ENCODE measurements around the gene FETUB. TPM values are rescaled to one million over a fixed set of nuclear protein-coding genes. Genes with fewer than 3 reads are reported as not detected.
A peak's percentile ranks its signal among the peaks of the same experiment; 100 is the strongest.

FETUB gene
- polyA plus RNA-seq, 3 donors, result 0.16 to 0.84 (median 0.65) TPM

DNA sequence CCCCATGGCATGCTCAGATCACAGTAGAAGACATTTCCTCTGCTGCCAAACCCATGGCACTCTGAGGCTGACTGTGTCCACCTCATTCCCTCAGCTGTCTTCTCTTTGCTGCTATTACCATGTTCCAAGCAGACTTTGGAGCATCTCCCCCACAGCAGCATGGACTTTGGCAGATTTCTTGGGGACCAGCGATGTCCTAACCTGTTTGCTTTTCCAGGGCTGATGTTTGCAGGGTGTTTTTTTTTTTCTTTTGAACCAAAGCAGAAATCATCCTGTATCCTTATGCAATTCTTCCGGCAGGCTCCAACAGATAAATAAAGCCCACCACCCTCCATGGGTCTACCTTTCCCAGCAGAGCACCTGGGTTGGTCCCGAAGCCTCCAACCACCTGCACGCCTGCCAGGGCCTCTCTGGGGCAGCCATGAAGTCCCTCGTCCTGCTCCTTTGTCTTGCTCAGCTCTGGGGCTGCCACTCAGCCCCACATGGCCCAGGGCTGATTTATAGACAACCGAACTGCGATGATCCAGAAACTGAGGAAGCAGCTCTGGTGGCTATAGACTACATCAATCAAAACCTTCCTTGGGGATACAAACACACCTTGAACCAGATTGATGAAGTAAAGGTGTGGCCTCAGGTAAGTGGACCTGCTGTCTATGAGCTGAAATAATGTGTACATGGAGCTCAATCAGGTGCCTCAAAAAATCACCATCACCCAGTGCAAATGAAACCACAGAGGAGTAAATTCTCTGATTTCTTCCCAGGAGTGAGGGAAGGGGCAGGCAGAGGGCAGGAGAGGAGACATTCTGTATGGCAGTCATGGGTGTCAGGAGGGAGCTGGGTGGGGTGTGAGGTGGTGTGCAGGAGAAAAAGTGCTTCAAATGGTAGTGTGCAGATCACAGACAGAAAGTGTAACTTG, 27.2 kb upstream of the FETUB start, which contains the start of gene AHSG:
TSS of gene AHSG (plus strand) at position 340 of the 916 bp plus-strand sequence. CDS start at position 422, 82 bp downstream.
- DNase-seq, result no peak

DNA sequence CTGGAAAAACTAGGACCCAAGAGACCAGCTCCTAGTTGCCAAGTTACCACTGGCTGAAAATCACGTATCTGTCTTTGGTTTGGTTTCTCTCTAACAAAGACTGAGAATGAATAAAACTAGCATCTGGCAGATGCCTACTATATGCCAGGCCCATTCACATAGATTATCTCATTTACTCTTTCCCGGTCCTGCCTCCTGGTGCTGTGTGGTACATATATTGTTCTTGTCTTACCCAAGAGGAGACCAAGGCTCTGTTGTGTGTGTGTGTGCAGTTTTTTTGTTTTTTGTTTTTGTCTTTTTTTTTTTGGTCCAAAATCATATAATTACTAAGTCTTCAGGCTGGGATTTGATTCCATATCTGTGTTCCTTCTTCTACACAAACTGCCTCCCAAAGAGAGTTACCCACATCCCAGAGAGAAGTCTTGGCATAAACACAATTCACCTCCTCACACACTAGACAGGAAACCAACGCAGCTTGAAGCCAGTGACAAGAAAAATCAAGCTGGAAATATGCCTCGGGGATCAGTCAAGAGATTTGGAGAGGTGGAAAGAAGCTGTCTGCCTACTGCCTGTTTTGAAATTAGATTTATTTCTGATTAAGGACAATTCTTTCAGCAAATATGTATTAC, 26.4 kb upstream of the FETUB start:
- DNase-seq, result no peak

DNA sequence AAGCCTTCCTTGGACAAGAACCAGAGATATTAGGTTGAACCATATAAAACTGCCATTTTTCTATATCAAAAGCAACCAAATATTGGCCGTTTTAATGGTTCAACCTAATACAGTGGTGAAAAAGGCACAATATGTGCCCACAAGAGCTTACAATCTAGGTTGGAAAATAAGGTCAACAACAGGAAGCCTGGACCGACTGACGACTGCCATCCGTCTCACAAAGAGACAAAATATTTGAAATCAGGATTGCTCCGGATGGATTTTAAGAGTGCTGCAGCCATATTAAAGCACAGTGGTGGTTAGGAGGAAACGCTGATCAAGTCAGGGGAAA, 26.0 kb upstream of the FETUB start:
- DNase-seq, result no peak

DNA sequence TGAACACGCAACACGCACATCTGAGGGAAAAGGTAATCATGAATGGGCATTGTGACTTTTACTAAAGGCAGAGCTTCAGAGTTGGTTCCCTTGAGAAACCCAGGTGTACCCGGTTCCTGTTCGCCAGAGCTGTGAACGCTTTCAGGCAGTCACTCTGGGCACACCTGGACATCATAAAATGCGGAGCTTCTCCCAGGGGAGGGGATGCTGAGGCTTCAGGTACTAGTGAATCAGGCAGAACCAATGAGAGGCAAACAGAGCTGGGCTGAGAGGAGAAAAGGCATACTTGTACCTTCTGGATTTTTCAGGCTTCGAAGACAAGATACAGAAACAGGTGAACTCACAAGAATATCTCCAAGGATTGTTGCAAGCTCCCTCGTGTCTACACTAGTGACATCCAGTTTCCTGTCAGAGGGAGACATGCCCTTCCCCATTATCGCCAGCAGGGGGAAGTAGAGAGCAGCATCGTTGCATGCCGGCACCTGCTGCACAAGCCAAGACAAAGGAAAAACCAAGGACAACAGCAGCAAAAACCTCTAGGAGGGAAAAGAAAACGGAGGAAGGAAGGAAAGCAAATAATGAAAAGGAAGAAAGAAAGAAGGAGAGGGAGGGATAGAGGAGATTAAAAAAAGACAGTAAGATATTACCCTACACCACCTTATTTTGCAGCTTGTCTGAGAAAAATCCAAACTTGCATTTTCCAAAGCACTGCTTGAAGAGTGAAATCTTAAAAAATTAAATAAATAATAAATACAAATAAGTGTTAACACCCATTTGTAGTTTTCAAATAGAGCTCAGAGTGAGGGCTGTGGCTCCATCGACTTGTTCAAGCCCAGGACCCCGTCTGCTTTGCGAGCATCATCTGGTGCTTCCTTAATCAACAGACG, 25.4 kb upstream of the FETUB start:
- peak; percentile 75 for DNase-seq

DNA sequence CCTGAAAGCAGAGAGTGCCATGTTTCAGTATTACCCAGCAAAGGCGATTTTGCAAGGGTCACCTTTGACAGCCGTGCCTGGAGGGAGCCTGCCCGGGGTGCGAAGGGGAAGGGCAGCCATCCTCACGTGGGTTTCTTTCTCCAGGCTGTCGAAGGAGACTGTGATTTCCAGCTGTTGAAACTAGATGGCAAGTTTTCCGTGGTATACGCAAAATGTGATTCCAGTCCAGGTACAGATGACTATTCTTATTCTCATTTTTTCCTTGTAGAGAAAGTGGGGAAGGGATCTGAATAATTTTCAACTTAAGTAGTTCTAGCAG, 23.9 kb upstream of the FETUB start:
- DNase-seq, result no peak

DNA sequence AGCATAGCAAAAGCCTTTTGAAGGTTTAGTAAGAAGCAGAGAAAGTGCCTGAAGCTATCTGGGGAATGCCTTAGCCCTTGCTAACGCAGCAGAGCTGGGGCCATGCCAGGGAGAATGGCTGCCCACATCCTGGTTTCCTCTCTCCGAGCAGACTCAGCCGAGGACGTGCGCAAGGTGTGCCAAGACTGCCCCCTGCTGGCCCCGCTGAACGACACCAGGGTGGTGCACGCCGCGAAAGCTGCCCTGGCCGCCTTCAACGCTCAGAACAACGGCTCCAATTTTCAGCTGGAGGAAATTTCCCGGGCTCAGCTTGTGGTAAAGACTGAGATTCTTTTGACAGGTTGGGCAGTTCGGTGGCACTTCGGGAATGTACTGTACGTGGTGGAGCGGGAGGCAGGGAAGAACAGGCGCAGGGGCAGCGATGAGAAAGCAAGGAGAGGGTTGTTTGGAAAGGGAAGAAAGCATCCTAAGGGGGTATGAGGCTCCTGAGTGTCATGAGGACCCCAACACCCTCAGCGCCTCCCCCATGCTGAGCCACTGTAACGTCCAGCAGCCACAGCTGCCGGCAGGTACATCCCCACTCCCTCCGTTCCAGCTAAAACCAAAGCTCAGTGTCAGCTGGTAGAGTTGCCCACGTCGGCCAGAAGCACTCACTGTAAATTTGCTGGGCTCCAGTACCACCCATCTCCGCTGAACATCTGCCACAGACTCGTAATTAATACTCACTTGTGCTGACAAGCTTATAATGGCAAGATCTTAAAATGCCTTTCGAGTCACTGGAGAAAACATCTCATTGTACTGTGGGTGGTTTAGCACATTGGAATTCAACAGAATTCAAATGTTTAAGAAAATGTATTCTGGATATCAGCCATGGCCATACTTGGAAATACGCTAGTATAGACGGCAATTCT, 22.9 kb upstream of the FETUB start:
- DNase-seq, result peak; percentile 70

DNA sequence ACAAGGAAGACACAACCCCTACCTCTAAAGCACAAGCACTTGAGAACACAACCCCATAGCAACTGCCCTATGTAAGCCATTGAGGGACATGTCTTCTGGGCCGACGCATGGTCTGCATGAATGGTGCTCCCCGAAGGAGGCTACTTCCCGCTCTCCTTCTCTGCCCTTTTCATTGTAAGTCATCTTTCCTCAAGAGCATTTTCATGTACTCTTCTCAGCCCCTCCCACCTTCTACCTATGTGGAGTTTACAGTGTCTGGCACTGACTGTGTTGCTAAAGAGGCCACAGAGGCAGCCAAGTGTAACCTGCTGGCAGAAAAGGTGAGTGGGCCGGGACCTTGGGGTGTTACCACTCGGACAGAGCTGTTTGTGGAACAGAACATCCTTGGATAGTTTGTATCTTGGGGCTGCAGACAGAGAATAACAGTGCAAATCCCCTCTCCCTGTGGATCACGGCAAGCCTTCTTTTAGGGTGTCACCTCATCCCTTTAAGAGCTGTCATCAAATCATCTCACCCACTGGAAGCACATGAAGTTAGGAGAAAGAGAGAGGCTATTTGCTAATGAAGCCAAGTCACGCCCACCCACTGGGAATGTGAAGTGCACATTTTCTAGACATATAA, 21.8 kb upstream of the FETUB start:
- no peak for DNase-seq

DNA sequence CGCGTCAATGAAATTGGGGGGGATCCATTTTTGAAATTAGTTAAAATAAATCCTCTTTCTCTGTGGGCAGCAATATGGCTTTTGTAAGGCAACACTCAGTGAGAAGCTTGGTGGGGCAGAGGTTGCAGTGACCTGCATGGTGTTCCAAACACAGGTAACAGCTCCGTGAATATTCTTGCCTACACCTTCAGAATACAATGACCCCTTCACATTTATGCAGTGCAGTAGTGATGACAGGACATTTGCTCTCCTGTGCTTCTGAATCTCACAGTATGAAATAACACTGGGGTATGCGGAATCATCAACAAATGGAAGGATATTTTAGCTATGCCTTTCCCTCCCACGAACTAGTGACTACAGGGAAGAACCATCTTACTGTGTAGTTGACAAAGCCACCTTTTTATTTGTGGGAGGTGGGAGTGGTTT, 20.4 kb upstream of the FETUB start:
- no peak for DNase-seq

DNA sequence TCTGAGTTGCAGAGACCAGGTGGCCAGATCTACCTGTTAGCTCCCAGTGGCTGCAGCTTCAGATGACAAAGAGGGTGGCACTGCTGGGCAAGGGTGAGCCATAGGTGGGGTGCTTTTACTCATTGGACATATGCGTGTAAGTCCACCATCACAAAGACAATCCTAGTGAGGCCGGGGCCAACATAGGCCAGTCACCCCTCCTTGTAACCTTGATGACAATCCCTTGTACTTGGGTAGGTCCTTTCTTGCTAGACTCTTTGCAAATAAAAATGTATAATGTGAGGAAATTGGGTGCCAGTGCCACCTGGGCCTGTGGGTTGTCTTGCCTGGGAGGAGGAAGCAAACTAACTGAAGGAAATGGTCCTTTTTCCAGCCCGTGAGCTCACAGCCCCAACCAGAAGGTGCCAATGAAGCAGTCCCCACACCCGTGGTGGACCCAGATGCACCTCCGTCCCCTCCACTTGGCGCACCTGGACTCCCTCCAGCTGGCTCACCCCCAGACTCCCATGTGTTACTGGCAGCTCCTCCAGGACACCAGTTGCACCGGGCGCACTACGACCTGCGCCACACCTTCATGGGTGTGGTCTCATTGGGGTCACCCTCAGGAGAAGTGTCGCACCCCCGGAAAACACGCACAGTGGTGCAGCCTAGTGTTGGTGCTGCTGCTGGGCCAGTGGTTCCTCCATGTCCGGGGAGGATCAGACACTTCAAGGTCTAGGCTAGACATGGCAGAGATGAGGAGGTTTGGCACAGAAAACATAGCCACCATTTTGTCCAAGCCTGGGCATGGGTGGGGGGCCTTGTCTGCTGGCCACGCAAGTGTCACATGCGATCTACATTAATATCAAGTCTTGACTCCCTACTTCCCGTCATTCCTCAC, 19.7 kb upstream of the FETUB start:
- no peak for DNase-seq

DNA sequence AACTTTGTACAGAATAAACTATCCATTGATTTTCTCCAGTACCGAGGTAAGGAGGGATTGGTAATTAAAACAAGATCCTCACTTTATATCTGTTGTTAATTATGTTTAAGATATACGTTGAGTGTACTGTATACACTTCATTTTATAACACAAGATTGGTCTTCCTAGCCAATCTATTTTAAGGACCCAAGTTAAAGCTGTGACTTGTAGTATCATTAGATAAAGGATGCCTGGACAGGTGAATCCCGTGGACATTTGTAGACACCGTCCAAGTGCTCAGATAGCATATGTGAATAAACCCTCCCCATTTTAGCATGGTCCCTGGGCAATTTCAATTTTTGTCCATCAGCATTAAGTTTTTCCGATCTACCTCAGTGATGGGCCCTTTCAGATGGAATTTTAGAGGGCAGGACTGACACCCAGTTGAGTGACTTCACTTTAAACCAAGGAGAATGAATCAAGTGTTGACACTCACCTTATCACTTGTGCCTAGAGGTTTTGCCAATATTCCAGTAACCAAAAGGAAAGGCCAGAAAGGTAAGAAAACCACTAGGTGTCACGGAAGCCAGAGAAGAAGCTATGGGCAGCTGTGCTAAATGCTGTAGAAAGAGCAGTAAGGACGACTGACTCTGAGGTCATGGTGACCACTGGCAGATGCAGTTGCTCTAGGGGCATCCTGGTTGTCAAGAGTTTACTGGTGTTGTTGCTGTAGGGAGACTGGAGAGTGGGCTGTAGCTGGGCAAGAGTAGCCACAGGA, 18.1 kb upstream of the FETUB start:
- no peak for DNase-seq

DNA sequence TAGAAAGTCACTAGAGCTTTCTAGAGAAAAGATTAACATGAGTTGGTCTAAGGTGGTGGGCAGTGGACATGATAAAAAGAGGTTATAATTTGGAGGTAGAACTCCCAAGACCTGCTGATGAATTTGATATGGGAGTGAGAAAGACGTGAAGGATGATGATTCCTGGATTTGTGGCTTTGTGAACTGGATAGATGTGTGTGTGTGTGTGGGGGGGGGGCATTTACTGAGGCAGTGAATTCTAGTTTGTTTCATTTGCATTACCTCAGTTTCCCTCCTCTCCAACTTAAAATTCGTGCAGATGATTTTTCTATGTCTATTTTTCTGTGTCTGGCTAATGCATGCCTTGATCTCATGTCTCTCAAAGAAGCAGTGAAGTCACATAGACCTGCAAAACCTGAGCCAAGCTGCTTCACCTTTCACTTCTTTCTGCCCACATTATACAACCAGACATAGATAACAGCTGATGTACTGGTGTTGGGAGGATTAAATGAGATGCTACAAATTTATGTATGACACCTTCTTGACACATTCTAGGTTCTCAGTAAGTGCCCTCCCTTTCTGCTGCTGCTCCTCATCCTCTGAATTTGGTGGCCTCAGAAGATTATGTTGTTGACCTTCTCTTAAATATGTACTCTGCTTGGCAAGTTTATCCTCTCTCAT, 17.4 kb upstream of the FETUB start:
- DNase-seq, result no peak

DNA sequence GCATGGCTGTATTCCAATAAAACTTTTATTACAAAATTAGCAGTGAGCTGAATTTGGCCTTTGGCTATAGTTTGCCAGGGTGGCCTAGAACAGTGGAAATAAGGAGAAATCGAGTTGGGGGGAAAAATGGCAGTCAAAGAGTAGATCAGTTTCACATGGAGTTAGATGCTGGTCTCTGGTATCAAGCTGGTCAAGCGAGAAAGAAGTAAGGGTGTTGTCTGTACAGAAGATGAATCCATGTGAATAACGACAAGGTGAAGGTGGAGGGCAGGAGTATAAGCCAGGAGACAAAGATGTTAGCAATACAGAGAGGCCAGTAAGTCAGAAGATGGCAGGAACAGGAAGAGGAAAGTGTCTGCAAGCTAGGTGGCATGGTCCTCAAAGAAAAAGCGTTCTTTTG, 15.6 kb upstream of the FETUB start:
- DNase-seq, result no peak

DNA sequence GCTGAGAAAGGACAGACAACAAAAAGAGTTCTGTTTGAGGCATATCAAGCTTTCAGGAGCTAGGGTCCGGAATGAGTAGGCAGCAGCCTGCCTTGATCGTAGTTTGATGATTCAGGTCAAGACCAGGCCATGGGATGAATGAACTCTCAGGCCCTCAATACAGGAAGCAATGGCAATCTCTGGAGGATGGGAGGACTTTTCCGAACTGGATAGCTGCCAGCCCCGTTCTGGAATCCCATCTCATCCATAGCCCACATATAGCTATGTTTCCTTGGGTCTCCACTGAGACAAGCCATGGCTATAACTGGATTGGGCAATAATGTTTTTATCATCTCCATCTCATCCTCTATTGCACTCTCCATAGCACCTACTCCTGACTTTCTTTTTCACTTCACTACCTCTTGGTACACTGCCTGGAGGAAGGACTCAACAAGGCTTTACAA, 14.6 kb upstream of the FETUB start:
- no peak for DNase-seq

DNA sequence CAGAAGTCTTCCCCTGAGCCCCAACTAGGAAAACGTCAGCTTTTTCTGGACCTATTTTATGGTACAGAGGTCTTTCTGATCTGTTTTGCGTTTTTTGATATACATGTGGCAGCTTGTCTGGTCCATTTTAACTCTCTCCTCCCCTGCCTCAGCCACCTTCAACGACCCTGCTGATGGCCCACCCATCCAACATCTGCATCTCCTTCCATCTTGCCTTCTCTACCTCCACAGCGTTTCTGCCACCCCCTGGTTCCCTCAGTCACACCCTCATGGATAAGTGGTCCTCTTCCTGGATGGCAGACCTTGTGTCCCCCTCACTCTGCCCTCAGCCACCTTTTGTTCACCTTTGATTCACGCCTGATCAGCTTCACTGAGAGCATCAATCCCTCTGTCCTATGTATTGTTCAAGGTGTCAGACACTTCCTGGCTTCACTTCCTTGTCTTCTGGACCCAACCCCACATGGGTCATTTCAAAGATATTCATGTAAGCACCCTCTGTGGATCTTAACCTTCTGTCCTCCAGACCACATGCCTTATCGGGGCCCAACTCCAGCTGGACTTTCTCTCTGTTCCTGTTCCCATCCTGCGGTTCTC, 13.8 kb upstream of the FETUB start:
- DNase-seq, result no peak

DNA sequence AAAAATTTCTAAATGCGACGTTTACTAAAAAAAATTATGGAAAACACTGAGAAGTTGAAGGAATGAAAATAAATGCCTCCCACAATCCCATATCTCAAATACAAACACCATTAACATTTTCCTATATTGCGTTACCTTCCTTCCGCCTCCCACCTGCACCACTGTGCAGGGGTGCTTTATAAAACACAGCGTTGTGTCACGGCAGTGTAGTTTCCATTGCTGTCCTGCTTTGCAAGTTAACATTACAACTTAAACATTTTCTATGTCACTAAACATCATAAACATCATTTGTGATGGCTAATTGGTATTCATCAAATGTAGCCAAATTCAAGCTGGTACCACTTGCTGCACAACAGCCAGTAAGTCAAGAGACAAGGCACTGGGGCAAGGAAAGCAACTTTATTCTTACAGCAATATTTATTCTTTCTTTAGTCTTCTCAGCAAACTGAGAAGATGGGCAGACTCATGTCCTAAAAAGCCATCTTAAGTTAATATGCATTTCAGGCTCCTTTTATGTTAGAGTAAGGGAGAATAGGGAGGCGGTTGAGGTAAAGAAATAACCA, 12.3 kb upstream of the FETUB start:
- DNase-seq, result no peak

DNA sequence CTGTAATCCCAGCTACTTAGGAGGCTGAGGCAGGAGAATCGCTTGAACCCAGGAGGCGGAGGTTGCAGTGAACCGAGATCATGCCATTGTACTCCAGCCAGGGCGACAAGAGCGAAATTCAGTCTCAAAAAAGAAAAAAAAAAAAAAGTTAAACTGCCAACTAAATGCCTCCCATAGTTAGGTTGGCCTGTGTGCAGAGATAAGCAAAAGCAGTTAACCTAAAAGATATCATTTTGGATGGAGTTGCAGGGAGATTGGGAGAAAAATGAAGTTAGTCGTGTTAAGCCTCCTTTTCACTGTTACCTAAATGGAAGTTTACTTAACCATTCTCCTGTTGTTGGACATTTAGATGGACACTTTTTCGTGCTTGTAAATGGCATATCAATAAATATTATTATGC, 11.4 kb upstream of the FETUB start:
- no peak for DNase-seq

DNA sequence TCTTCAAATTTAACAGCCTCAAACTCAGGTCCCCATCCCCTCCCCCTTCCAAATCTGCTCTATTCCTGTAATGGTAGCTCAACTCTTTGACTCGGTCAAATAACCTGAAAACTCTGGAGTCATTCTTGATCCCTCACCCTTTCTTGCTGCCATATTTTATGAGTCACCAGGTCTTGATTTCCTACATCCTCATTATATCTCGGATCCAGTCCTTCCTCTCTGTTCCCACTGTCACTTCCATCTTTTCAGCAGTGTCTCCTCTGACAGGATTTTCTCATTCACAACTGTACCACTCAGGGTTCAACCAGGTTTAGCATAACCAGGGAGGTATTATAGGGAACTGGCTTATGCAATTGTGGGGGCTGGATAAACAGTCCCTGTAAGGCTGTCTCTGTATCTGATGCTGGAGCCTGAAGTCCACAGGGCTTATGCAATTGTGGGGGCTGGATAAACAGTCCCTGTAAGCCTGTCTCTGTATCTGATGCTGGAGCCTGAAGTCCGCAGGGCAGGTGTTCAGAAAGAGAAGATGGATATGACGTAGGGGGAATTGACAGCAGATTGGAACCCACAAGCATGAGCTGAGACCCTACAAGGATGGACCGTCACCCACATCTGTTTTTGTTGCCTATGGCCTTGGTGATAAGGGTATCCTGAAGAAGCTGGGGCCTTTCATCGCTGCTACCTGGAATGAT, 9.1 kb upstream of the FETUB start:
- no peak for DNase-seq

Data from renal pelvis (tissue), 4 donors.